Measurements from ENCODE around the gene GRK2. TPM values are rescaled to one million over a fixed set of nuclear protein-coding genes. Genes with fewer than 3 reads are reported as not detected.
A peak's percentile ranks its signal among the peaks of the same experiment; 100 is the strongest.

Gene GRK2
- total and polyA plus RNA-seq, 2 of the 13 experiments (the other 11 are each of a cell fraction or from before 2014, with no cell fraction given) = 31.3 to 42.4 TPM

DNA sequence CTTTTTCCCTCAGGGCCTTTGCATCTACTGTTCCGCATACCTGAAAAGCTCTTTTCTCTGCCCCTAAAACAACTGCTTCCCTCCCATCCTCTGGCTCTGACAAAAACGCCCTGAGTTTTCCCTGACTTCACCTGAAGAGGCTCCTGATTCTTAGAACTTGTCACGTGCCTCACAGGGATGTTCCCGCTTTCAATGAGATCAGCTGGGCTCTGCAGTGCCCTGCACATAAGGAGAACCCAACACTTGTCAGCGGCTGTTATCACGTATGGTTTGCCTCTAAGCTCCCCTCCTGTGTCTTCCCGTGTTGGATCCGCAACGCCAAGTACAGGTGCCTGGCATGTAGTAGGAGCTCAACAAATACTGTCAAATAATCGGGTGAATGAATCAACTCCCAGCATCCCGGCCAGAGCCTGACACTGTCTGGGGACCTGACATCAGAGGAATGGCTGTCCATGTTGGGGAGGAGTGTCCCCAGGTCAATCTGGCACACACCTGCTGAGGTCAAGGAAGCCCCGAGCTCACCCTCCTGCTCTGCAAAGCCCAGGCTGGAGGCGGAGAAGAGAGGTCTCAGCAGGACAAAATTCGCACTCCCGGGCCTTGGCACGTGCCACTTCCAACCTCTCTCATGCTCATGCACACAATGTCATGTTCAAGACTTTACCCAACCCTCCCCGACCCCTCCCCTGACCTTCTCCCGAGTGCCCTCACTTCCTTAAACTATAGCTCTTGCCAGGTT is 4.2 kb upstream of the GRK2 start:
- Histone ChIP-seq H3K9ac (ENCODE audit: insufficient read depth, low read depth, low read length) (no peak overlapping the region), H3K27ac (ENCODE audit: extremely low read length, insufficient read depth, low read length) (no peak overlapping the region)
- no TSS peak for BruUV-seq (replicated peaks)
- TF ChIP-seq ZNF674 (CRISPR knock-in tag; IDR thresholded peaks at IDR 0.05; ENCODE audit: low read depth) = no peak
- no peak for TF ChIP-seq EHMT2 (IDR thresholded peaks at IDR 0.05; ENCODE audit: borderline replicate concordance, low read depth, low read length)
- TF ChIP-seq SRSF9 (IDR thresholded peaks at IDR 0.05; ENCODE audit: borderline replicate concordance, insufficient read depth, low read depth, low read length, poor library complexity, severe bottlenecking) = no peak
- TF ChIP-seq TEAD3 (CRISPR knock-in tag; optimal IDR thresholded peaks at IDR 0.05; ENCODE audit: borderline replicate concordance) = peak; percentile 15
- 0 out of 2 replicates have a peak, but pooled peaks have one; percentile 39 for TF ChIP-seq ZNF607 (CRISPR knock-in tag; IDR thresholded peaks at IDR 0.05; ENCODE audit: borderline replicate concordance)
- TF ChIP-seq ETV5 (CRISPR knock-in tag; IDR thresholded peaks at IDR 0.05; ENCODE audit: borderline replicate concordance) = no peak
- no peak for TF ChIP-seq ETV6 (CRISPR knock-in tag; conservative IDR thresholded peaks at IDR 0.05)
- 0 out of 2 replicates have a peak, but pooled peaks have one; percentile 27 for TF ChIP-seq BHLHE40 (IDR thresholded peaks at IDR 0.05; ENCODE audit: low read length)
- TF ChIP-seq, protein P1, sequence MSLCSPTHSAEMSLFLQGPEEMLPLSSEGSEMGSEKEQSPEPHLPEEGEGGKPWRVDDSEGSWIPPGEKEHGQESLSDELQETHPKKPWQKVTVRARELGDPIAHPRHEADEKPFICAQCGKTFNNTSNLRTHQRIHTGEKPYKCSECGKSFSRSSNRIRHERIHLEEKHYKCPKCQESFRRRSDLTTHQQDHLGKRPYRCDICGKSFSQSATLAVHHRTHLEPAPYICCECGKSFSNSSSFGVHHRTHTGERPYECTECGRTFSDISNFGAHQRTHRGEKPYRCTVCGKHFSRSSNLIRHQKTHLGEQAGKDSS (CRISPR knock-in tag; IDR thresholded peaks at IDR 0.05; ENCODE audit: borderline replicate concordance, low read depth) = no peak
- no peak for TF ChIP-seq NFYB (CRISPR knock-in tag; IDR thresholded peaks at IDR 0.05)
- TF ChIP-seq ZNF883 (CRISPR knock-in tag; IDR thresholded peaks at IDR 0.05; ENCODE audit: not compliant biosample characterization) = peak; percentile 41
- TF ChIP-seq, protein P2, sequence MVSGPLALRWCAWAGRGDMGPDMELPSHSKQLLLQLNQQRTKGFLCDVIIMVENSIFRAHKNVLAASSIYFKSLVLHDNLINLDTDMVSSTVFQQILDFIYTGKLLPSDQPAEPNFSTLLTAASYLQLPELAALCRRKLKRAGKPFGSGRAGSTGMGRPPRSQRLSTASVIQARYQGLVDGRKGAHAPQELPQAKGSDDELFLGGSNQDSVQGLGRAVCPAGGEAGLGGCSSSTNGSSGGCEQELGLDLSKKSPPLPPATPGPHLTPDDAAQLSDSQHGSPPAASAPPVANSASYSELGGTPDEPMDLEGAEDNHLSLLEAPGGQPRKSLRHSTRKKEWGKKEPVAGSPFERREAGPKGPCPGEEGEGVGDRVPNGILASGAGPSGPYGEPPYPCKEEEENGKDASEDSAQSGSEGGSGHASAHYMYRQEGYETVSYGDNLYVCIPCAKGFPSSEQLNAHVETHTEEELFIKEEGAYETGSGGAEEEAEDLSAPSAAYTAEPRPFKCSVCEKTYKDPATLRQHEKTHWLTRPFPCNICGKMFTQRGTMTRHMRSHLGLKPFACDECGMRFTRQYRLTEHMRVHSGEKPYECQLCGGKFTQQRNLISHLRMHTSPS (CRISPR knock-in tag; IDR thresholded peaks at IDR 0.05; ENCODE audit: low read depth) = no peak
- TF ChIP-seq, protein P3, sequence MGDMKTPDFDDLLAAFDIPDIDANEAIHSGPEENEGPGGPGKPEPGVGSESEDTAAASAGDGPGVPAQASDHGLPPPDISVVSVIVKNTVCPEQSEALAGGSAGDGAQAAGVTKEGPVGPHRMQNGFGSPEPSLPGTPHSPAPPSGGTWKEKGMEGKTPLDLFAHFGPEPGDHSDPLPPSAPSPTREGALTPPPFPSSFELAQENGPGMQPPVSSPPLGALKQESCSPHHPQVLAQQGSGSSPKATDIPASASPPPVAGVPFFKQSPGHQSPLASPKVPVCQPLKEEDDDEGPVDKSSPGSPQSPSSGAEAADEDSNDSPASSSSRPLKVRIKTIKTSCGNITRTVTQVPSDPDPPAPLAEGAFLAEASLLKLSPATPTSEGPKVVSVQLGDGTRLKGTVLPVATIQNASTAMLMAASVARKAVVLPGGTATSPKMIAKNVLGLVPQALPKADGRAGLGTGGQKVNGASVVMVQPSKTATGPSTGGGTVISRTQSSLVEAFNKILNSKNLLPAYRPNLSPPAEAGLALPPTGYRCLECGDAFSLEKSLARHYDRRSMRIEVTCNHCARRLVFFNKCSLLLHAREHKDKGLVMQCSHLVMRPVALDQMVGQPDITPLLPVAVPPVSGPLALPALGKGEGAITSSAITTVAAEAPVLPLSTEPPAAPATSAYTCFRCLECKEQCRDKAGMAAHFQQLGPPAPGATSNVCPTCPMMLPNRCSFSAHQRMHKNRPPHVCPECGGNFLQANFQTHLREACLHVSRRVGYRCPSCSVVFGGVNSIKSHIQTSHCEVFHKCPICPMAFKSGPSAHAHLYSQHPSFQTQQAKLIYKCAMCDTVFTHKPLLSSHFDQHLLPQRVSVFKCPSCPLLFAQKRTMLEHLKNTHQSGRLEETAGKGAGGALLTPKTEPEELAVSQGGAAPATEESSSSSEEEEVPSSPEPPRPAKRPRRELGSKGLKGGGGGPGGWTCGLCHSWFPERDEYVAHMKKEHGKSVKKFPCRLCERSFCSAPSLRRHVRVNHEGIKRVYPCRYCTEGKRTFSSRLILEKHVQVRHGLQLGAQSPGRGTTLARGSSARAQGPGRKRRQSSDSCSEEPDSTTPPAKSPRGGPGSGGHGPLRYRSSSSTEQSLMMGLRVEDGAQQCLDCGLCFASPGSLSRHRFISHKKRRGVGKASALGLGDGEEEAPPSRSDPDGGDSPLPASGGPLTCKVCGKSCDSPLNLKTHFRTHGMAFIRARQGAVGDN (CRISPR knock-in tag; IDR thresholded peaks at IDR 0.05) = peak; percentile 32; the same call in 1 of the 2 replicates
- no peak for TF ChIP-seq ARNT2 (CRISPR knock-in tag; IDR thresholded peaks at IDR 0.05; ENCODE audit: low read depth)

More for the DNA sequence above, 4.2 kb upstream of the GRK2 start:
- FAIRE-seq (no peak), DNase-seq (ENCODE audit: low spot score) (no peak), ATAC-seq (peak; percentile 14)
- no peaks in the 10 kb centered on the region for H3K9me3 ChIP-seq (ENCODE audit: low read length)
- POLR2A ChIA-PET = interaction anchor here (0.6 to 3.0 kb wide), 10 partner anchors 16 to 157 kb away, joined by 3 to 24 read pairs (median 4); partner anchors contain the start of genes ANKRD13D, POLD4 and SSH3
- intact Hi-C loops (cut with micrococcal nuclease; ENCODE audit: unreplicated experiment) (loop anchor here (1.0 to 5.0 kb wide), 2 partner anchors 40 to 55 kb away; partner anchors contain the start of gene SSH3), in situ Hi-C loops (cut with HindIII; ENCODE audit: extremely low pct_ligation_motif_present, low pct_unique_long_range_greater_than_20kb) (loop anchor here (5.0 kb wide), 2 partner anchors 55 to 120 kb away; no protein-coding TSS in a partner anchor)
- no peak overlapping the region for H2AFZ ChIP-seq (ENCODE audit: low read length)
- H4K20me1 ChIP-seq (ENCODE audit: insufficient read depth, low read length) = no peaks in the 10 kb centered on the region
- CTCF ChIA-PET (ENCODE audit: low intra/inter-chr PET ratio, low total read pairs) = interaction anchor here (3.1 kb wide), 1 partner anchor 55 kb away, joined by 31 read pairs; no protein-coding TSS in a partner anchor
- H3K27me3 ChIP-seq (ENCODE audit: control insufficient read depth in 1 of 2, insufficient read depth in 2 of 2, low read length in 2 of 2) = no peaks in the 10 kb centered on the region
- H3K4me1 ChIP-seq (ENCODE audit: insufficient read depth, low read length) = peaks cover 75% of the 10 kb centered on the region
- no peaks in the 10 kb centered on the region for H3K36me3 ChIP-seq (replicated peaks in 1 of 2; ENCODE audit: control insufficient read depth in 1 of 2, insufficient read depth in 2 of 2, low read length in 2 of 2)
- peak overlapping the region in 1 of 3 experiments; percentile 49; a peak in 3 of 6 replicates for H3K4me3 ChIP-seq (replicated peaks in 1 of 3; ENCODE audit: insufficient read depth in 1 of 3, low read depth in 2 of 3, low read length in 3 of 3)
- peak overlapping the region; percentile 97 for H3K4me2 ChIP-seq (ENCODE audit: low read depth, low read length)
- 31% methylated on average over 13 of the region's 18 CpGs for WGBS (ENCODE audit: low lambda C conversion rate)
- peaks cover 2% of the 10 kb centered on the region for H3K79me2 ChIP-seq (ENCODE audit: insufficient read depth, low read length)

Data from HepG2 (cell line).